ENCODE results near the gene PLD1.

Gene PLD1

DNA sequence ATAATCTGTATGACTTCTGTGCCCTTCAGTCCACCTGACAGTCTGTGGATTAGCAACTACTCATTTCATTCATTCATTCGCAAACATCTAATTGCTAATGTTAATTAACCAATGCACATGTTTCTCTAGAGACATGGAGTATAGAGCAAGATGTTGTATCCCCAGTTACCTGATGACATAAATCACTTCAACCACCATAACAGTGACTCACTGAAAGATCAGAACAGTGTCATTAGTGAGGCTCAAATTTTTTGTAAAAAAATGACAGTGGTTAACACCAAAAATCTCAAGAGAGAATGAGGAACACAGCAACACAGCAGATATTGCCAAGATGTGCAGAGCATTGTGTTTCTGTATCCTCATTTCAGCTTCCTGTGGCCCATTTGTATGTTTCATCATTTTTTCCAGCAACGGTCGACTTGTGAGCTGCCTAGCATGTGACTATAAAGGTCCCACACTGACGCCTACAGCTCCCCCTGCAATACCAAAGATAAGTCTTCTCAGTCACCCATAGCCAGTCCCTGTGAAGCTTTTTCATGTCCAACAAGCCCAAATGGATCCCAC is 3.7 kb upstream of the PLD1 start:
- no peaks in the 10 kb centered on the region for H3K9me3 ChIP-seq (ENCODE audit: control insufficient read depth, insufficient read depth, low read length)
- H3K4me1 ChIP-seq (ENCODE audit: insufficient read depth, low read length): no peaks in the 10 kb centered on the region
- no peaks in the 10 kb centered on the region for H3K36me3 ChIP-seq (ENCODE audit: insufficient read depth, low read length)
- no peak overlapping the region for H3K9ac ChIP-seq (ENCODE audit: low read depth, low read length)

DNA sequence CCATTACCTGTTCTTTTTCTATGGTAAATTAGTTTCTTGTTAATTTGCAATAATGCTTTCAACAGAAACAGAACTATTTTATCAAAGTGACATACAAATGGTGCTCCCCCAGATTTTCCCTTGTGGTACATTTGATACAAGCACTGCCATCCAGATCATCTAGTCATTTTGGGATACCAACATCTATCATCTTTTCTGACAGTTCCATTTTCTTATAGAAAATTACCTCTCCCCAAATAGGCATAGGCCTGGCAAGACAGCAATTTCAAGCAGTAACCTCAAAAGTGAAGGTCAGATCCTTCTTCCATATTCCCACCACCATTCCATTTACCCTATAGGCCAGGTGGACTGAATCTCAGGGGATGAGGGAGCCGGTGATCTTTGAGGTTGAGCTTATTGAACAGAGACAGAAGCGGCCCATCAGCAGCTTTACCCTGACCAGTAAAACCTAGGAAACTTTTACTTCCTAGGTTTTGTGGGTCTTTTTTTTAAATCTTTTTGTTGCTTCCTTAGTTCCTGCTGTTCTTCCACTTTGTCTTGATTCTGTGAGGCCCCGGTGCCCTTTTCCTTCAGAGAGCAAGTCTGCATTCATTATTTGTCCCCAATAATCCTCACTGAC is 3.1 kb upstream of the PLD1 start:
- Histone ChIP-seq H3K9ac (ENCODE audit: low read depth, low read length) (no peak overlapping the region), H3K9me3 (ENCODE audit: control insufficient read depth, insufficient read depth, low read length) (no peaks in the 10 kb centered on the region), H3K36me3 (ENCODE audit: insufficient read depth, low read length) (no peaks in the 10 kb centered on the region), H3K4me1 (ENCODE audit: insufficient read depth, low read length) (no peaks in the 10 kb centered on the region)

DNA sequence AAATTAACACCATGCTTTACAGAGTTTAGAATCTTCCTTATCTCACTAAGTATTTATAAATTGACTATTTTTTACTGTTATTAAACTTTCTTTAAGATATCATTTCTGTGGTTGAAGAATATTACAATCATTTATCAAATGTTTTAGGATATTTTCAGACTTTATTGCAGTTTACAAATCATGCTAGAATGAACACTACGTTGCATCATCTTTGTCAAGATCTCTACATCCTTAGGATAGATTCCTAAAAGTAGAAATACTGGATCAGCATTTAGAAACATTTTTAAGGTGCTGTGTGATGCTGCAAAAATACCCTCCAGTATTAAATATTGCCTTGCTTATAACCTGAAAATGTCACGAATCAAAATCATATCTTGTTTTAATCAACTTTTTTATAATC is 2.5 kb upstream of the PLD1 start:
- Histone ChIP-seq H3K4me1 (ENCODE audit: insufficient read depth, low read length) (no peaks in the 10 kb centered on the region), H3K9me3 (ENCODE audit: control insufficient read depth, insufficient read depth, low read length) (no peaks in the 10 kb centered on the region), H3K9ac (ENCODE audit: low read depth, low read length) (no peak overlapping the region), H3K36me3 (ENCODE audit: insufficient read depth, low read length) (no peaks in the 10 kb centered on the region)

DNA sequence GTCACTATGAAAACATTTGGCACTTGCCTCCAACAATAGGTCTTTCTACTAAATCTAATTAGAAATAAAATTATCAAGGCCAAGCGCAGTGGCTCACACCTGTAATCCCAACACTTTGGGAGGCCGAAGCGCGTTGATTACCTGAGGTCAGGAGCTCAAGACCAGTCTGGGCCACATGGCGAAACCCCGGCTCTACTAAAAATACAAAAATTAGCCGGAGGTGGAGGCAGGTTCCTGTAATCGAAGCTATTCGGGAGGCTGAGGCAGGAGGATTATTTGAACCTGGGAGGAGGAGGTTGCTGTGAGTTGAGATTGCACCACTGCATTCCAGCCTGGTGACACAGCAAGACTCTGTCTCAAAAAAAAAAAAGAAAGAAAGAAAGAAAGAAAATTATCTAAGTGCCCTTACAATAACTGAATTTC is 1.6 kb upstream of the PLD1 start:
- Histone ChIP-seq H3K36me3 (ENCODE audit: insufficient read depth, low read length) (no peaks in the 10 kb centered on the region), H3K9ac (ENCODE audit: low read depth, low read length) (no peak overlapping the region), H3K4me1 (ENCODE audit: insufficient read depth, low read length) (no peaks in the 10 kb centered on the region), H3K9me3 (ENCODE audit: control insufficient read depth, insufficient read depth, low read length) (no peaks in the 10 kb centered on the region)

DNA sequence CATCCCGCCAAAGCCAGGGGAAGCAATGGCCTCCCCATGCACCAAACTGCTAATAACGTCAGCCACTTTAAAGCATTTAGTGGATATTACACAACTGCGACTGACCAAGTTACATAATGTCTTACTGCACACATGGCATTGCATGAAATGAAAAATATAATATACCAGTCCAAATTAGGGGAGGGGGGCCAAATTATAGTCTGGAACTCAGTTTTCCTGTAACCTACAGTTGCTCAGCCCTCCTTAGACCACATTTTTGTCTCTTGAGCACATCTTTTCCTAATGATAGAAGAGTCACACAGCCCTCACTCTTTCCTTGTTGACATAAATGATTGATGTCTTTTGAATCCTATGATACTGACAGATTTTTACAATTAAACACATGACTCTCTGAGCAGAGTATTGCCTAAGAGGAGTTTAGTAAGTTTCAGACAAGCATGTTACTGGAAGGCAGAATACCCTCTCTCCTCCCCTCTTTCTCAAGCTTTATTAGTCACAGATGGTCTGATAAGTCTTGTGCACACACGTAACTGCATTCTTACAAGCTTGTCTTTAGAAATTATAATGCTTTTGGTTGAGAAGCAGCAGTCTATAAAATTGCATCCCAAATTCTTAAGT is 1.1 kb upstream of the PLD1 start:
- H3K9me3 ChIP-seq (ENCODE audit: control insufficient read depth, insufficient read depth, low read length): no peaks in the 10 kb centered on the region
- no peaks in the 10 kb centered on the region for H3K36me3 ChIP-seq (ENCODE audit: insufficient read depth, low read length)
- H3K4me1 ChIP-seq (ENCODE audit: insufficient read depth, low read length): peaks cover 5% of the 10 kb centered on the region; the same call in 1 of the 2 replicates
- H3K9ac ChIP-seq (ENCODE audit: low read depth, low read length): peak overlapping the region; percentile 60; the same call in 1 of the 2 replicates

DNA sequence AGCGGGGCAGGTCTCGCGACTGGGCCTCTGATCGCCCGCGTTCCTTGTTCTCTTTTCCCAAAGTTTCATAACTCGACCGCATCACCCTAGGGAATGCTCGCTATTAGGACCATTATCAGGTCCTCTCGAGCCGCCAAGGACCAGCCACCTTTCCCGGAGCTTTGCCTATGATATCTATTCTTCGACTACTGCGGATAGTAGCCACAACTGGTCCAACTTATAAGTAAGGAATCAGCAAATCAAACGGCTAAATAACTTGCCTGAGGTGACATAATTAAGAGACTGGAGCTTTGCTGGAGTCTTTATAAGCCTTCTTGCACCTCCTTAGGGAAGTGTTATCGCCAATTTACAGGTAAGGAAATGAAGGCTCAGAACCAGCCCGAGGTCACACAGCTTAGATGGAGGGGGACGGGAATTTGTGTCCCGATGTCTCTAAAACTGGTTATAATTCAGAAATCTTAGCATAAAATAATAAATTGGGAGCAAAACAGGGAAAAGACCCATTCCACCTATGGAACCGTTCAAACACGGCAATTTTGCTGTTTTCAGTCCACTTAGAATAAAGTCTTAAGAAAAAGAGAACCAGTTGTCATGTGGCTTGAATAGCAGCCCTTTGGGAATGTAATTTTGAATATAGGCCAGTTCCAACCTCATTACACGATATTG is 479 bp upstream of the PLD1 start:
- Histone ChIP-seq H3K4me1 (ENCODE audit: insufficient read depth, low read length) (peaks cover 5% of the 10 kb centered on the region; the same call in 1 of the 2 replicates), H3K9me3 (ENCODE audit: control insufficient read depth, insufficient read depth, low read length) (no peaks in the 10 kb centered on the region), H3K36me3 (ENCODE audit: insufficient read depth, low read length) (no peaks in the 10 kb centered on the region), H3K9ac (ENCODE audit: low read depth, low read length) (peak overlapping the region; percentile 60)

DNA sequence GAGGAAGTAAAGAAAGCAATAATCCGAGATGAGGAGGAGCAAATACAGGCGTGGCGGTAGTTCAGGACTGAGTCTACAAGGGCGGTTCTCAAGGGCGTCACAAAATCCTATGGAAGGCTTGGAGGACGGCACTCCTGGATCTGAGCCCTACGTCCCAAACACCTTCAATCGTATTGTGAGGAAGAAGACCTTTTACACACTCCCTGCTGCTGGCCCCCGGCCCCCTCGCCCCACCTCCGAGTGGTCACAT is 747 bp downstream of the PLD1 start:
- no peaks in the 10 kb centered on the region for H3K9me3 ChIP-seq (ENCODE audit: control insufficient read depth, insufficient read depth, low read length)
- H3K9ac ChIP-seq (ENCODE audit: low read depth, low read length): peak overlapping the region; percentile 60
- H3K4me1 ChIP-seq (ENCODE audit: insufficient read depth, low read length): peaks cover 5% of the 10 kb centered on the region; the same call in 1 of the 2 replicates
- no peaks in the 10 kb centered on the region for H3K36me3 ChIP-seq (ENCODE audit: insufficient read depth, low read length)

DNA sequence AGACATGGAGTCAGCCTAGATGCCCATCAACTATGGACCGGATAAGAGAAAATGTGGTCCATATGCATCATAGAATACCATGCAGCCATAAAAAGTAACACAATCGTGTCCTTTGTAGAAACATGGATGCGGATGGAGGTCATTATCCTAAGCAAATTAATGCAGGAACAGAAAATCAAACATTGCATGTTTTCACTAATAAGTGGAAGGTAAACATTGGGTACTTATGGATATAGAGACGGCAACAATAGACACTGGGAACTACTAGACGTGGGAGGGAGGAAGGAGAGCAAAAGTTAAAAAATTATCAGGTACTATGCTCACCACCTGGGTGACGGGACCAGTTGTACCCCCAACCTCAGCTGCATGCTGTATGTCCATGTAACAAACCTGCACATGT is 2.5 kb downstream of the PLD1 start:
- Histone ChIP-seq H3K9ac (ENCODE audit: low read depth, low read length) (no peak overlapping the region), H3K9me3 (ENCODE audit: control insufficient read depth, insufficient read depth, low read length) (no peaks in the 10 kb centered on the region), H3K36me3 (ENCODE audit: insufficient read depth, low read length) (no peaks in the 10 kb centered on the region), H3K4me1 (ENCODE audit: insufficient read depth, low read length) (peaks cover 5% of the 10 kb centered on the region; the same call in 1 of the 2 replicates)

DNA sequence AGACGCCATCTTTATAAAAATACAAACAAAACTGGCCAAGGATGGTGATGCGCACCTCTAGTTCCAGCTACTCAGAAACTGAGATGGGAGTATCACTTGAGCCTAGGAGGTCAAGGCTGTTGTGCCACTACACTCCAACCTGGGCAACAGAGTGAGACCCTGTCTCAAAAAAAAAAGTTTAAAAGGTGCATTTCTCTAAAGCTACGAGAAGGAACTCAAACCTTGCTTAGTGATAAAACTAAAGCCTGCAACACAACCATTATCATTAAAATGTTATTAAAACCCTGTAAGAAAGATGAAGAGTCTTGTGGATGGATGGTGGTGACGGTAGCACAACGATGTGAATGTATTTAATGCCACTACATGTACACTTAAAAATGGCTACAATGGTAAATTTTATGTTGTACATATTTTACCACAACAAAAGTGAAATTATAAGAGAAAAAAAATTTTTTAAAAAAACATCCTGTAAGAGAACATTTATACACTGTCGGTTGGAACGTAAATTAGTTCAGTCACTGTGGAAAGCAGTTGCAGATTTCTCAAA is 3.1 kb downstream of the PLD1 start:
- H3K9me3 ChIP-seq (ENCODE audit: control insufficient read depth, insufficient read depth, low read length): no peaks in the 10 kb centered on the region
- no peak overlapping the region for H3K9ac ChIP-seq (ENCODE audit: low read depth, low read length)
- peaks cover 5% of the 10 kb centered on the region; the same call in 1 of the 2 replicates for H3K4me1 ChIP-seq (ENCODE audit: insufficient read depth, low read length)
- H3K36me3 ChIP-seq (ENCODE audit: insufficient read depth, low read length): no peaks in the 10 kb centered on the region

DNA sequence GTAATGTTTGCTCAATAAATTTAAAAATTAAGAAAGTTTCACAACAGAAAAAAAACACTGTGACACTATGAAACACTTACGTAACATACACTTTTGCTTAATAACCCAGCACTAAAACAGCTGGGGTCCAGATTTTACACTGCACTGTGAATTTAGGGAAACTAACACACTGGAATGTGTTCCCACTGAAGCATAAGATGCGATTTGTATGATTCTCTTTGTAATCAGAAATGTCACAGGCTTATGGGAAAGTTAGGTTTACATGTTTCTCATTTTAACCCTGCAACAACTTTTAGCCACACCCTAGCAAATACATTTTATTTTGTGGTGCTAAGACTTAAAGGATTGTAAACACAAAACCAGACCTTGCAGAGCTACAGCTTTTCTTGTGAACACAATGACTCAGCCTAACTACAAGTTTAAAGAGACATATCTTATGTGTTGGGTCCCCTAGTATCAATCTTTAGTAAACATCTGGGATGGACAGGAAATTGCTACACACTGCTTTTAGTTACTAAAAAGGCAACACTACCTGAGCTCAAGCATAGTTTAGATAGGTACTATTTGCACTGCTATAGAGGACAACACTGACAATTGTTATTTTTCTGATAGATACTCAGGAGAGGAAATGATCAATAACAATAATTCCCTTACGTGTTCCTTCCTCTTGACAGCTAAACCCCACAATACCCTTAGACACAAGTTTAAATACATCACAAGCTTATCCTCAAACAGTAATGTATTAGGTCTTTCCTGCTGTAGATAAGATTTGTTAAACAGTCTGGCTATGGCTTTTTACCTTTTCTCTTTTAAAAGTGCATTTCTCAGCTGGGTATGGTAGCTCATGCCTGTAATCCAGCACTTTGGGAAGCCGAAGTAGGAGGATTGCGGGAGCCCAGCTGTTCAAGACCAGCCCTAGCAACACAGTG is 3.8 kb downstream of the PLD1 start:
- no peaks in the 10 kb centered on the region for H3K9me3 ChIP-seq (ENCODE audit: control insufficient read depth, insufficient read depth, low read length)
- no peak overlapping the region for H3K9ac ChIP-seq (ENCODE audit: low read depth, low read length)
- peaks cover 5% of the 10 kb centered on the region; the same call in 1 of the 2 replicates for H3K4me1 ChIP-seq (ENCODE audit: insufficient read depth, low read length)
- no peaks in the 10 kb centered on the region for H3K36me3 ChIP-seq (ENCODE audit: insufficient read depth, low read length)

DNA sequence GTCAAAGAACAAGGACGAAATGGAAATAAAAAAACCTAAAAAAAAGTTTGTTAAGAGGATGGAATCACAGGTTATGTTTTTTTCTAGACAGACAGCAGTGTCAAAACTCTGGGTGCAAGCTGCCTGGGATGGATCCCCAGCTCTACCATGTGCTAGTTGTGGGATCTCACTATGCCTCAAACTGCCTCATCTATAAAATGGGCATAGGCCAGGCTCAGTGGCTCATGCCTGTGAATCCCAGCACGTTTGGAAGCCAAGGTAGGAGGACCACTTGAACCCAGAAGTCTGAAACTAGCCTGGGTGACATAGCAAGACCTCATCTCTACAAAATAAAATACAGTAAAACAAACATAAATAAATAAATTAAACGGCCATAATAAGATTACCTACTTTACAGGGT is 4.6 kb downstream of the PLD1 start:
- Histone ChIP-seq H3K4me1 (ENCODE audit: insufficient read depth, low read length) (peaks cover 5% of the 10 kb centered on the region; the same call in 1 of the 2 replicates), H3K9me3 (ENCODE audit: control insufficient read depth, insufficient read depth, low read length) (no peaks in the 10 kb centered on the region), H3K36me3 (ENCODE audit: insufficient read depth, low read length) (no peaks in the 10 kb centered on the region), H3K9ac (ENCODE audit: low read depth, low read length) (no peak overlapping the region)

DNA sequence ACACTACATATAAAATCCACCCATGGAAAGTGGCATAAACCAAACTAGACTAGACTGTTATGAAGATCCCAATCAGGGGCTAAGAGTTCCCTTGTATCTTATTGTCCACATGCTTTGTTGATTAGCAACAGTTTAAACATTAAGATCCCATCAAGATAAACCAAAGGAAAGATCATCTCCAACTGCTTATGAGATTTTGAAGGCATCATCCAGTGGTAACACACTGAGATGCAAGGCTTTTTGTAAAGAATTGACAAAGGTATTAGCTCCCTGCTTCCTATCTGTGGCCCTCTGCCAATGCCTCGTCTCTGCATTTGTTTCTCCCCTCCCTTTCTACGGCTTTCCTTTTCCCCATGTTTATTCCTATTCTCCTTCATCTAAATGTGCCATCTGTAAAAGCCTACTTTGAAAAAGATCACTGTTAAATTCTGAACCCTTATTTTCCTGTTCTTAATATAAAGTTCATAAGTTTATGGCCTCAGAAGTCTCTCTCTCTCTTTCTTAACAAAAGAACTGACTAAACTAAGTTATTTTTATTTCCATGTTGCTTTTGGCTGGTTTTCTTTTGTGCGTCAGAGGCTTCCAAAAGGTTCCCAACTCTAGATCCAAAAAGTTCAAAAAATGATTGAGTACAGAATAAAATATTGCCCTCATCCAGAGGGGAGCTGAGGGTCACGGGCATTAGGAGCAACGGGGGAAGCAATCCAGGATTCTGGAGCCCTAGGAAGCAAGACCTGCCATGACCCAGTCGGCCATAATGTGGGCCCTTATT is 5.5 kb downstream of the PLD1 start:
- no peak overlapping the region for H3K9ac ChIP-seq (ENCODE audit: low read depth, low read length)
- H3K9me3 ChIP-seq (ENCODE audit: control insufficient read depth, insufficient read depth, low read length): no peaks in the 10 kb centered on the region
- H3K4me1 ChIP-seq (ENCODE audit: insufficient read depth, low read length): peaks cover 5% of the 10 kb centered on the region; the same call in 1 of the 2 replicates
- no peaks in the 10 kb centered on the region for H3K36me3 ChIP-seq (ENCODE audit: insufficient read depth, low read length)

DNA sequence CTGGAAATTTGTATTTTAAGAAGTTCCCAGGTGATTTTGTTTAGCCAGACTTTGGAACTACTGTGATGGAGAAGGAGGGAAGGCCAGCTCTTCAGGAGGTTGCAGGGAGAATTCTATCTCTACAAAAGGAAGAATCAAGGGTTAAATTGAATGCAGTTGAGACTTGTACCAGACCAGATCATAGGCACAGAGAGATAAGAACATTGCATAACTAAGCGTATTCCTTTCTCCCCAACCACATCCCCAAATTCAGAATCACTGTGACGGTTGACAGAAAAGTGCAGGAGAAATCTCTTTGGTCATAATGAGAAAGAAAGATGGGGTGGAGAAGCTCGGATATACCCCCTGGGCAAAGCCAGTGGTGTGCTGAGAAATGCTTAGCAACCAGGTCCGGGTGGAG is 7.2 kb downstream of the PLD1 start:
- H3K9ac ChIP-seq (ENCODE audit: low read depth, low read length): no peak overlapping the region
- H3K4me1 ChIP-seq (ENCODE audit: insufficient read depth, low read length): peaks cover 9% of the 10 kb centered on the region; the same call in 1 of the 2 replicates
- H3K9me3 ChIP-seq (ENCODE audit: control insufficient read depth, insufficient read depth, low read length): no peaks in the 10 kb centered on the region
- no peaks in the 10 kb centered on the region for H3K36me3 ChIP-seq (ENCODE audit: insufficient read depth, low read length)
